Measurements from ENCODE around the gene COLEC11.

DNA sequence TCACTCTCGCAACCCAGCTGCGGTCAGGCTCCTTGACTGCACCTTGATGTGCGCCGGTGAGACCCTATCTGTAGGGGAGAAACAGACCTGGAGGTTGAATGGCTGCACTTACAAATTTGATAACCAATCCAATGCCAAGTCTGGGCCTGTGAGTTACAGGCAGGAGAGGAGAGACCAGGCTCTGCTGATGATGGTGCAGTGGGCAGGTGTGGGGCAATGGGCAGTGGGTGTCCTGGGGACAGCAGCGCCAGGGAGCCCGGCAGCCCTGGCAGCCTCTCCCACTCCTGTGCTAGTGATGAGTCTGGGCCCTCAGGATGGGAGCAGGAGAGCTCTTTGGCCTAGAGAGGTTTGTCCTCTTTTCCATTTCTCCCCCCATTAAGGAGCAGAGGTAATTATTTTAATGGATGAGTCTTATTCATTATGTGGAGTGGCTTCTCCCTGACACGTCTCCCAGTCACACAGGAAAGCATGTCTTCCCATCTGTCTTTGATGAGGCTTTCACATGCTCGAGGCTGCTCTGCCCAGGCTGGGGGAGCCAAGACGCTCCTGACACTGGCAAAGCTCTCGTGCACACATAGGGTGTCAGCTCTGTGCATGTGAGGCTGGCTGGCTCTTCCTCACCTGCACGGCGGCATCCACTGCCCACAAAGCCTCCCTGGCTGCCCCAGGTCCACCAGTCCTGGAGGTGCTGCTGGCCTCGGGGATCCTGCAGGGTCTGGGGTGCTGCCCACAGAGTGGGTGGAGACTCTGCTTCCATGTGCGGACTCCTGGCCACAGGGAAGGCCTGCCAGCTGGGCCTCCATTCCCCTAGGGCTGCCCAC, 53.1 kb downstream of the COLEC11 start:
- TF ChIP-seq POLR2AphosphoS2 (conservative IDR thresholded peaks at IDR 0.05; ENCODE audit: low read length) (no peak), MAFK (IDR thresholded peaks at IDR 0.05; ENCODE audit: partially characterized antibody) (no peak), POLR2A (IDR thresholded peaks at IDR 0.05; ENCODE audit: low read length) (no peak), FOSL2 (IDR thresholded peaks at IDR 0.05) (no peak), FOSL2 (CRISPR knock-in tag; IDR thresholded peaks at IDR 0.05) (no peak), RFX5 (IDR thresholded peaks at IDR 0.05) (no peak)
- TF ChIP-seq, protein P1, sequence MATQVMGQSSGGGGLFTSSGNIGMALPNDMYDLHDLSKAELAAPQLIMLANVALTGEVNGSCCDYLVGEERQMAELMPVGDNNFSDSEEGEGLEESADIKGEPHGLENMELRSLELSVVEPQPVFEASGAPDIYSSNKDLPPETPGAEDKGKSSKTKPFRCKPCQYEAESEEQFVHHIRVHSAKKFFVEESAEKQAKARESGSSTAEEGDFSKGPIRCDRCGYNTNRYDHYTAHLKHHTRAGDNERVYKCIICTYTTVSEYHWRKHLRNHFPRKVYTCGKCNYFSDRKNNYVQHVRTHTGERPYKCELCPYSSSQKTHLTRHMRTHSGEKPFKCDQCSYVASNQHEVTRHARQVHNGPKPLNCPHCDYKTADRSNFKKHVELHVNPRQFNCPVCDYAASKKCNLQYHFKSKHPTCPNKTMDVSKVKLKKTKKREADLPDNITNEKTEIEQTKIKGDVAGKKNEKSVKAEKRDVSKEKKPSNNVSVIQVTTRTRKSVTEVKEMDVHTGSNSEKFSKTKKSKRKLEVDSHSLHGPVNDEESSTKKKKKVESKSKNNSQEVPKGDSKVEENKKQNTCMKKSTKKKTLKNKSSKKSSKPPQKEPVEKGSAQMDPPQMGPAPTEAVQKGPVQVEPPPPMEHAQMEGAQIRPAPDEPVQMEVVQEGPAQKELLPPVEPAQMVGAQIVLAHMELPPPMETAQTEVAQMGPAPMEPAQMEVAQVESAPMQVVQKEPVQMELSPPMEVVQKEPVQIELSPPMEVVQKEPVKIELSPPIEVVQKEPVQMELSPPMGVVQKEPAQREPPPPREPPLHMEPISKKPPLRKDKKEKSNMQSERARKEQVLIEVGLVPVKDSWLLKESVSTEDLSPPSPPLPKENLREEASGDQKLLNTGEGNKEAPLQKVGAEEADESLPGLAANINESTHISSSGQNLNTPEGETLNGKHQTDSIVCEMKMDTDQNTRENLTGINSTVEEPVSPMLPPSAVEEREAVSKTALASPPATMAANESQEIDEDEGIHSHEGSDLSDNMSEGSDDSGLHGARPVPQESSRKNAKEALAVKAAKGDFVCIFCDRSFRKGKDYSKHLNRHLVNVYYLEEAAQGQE (IDR thresholded peaks at IDR 0.05), result no peak
- TF ChIP-seq, protein P2, sequence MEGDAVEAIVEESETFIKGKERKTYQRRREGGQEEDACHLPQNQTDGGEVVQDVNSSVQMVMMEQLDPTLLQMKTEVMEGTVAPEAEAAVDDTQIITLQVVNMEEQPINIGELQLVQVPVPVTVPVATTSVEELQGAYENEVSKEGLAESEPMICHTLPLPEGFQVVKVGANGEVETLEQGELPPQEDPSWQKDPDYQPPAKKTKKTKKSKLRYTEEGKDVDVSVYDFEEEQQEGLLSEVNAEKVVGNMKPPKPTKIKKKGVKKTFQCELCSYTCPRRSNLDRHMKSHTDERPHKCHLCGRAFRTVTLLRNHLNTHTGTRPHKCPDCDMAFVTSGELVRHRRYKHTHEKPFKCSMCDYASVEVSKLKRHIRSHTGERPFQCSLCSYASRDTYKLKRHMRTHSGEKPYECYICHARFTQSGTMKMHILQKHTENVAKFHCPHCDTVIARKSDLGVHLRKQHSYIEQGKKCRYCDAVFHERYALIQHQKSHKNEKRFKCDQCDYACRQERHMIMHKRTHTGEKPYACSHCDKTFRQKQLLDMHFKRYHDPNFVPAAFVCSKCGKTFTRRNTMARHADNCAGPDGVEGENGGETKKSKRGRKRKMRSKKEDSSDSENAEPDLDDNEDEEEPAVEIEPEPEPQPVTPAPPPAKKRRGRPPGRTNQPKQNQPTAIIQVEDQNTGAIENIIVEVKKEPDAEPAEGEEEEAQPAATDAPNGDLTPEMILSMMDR (IDR thresholded peaks at IDR 0.05), result no peak
